ENCODE measurements around the gene PPP2R2B.

PPP2R2B gene

DNA sequence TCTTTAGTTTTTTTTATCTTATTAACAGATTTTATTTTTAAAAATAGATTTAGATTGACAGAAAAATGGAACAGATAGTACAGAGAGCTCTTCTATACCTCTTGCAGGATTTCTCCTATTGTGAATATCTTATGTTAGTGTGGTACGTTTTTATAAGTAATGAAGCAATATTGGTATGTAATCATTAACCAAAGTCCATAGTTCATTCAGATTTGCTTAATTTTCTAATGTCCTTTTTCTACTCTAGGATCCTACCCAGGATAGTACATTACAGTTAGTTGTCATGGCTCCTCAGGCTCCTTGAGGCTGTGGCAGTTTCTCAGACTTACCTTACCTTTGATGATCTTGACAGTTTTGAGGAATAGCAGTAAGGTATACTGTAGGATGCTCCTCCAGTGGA lies 30.4 kb downstream of the PPP2R2B start:
- no peaks in the 10 kb centered on the region for H3K27me3 ChIP-seq (replicated peaks; ENCODE audit: control insufficient read depth, insufficient read depth, low read length)
- no peak overlapping the region for H3K4me3 ChIP-seq (replicated peaks; ENCODE audit: low read depth, low read length)
- no peak for TF ChIP-seq CTCF (IDR thresholded peaks at IDR 0.05; ENCODE audit: insufficient read depth, low read length, poor library complexity, severe bottlenecking)
- DNase-seq (ENCODE audit: extremely low read depth, insufficient read length): no peak
- H3K36me3 ChIP-seq (ENCODE audit: control insufficient read depth, insufficient read depth, low read length): no peaks in the 10 kb centered on the region

- Histone ChIP-seq H3K36me3 (ENCODE audit: control insufficient read depth, insufficient read depth, low read length) (no peaks in the 10 kb centered on the region), H3K27me3 (replicated peaks; ENCODE audit: control insufficient read depth, insufficient read depth, low read length) (no peaks in the 10 kb centered on the region), H3K4me3 (replicated peaks; ENCODE audit: low read depth, low read length) (no peak overlapping the region)
- DNase-seq (ENCODE audit: extremely low read depth, insufficient read length): no peak
- no peak for TF ChIP-seq CTCF (IDR thresholded peaks at IDR 0.05; ENCODE audit: insufficient read depth, low read length, poor library complexity, severe bottlenecking)
Measured at GRCh38 chr5:146840016-146840415, 38.5 kb downstream of the PPP2R2B start.

DNA sequence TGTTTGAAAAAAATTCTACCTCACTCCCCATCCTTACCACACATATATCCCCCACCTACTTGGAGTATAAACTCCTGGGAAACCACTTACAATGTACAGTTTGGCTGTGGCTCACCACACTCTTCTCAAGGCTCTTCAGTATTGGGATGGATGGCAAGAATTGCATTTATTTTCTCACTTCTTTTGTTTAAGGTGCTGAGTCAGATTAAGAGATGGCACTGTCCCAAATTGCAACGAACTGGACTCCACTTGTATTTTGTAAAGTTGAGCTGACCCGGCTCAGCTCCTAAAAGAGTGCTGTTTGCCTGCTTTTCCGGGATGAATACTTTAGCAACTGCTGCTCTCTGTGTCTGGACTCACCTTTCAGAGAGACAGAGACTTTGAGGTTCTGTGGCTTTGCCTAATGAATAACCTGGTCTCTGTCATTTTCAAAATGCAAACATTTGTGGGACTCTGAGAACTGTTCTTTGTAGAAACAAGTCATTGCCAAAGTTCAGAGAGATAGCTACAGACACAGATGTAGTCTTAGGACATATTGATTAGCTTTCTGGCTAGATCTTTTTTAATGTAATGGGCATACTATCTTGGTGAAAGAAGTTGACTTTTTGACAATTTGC lies 42.2 kb downstream of the PPP2R2B start:
- DNase-seq (ENCODE audit: extremely low read depth, insufficient read length): no peak
- no peaks in the 10 kb centered on the region for H3K36me3 ChIP-seq (ENCODE audit: control insufficient read depth, insufficient read depth, low read length)
- no peak overlapping the region for H3K4me3 ChIP-seq (replicated peaks; ENCODE audit: low read depth, low read length)
- TF ChIP-seq CTCF (IDR thresholded peaks at IDR 0.05; ENCODE audit: insufficient read depth, low read length, poor library complexity, severe bottlenecking): no peak
- no peaks in the 10 kb centered on the region for H3K27me3 ChIP-seq (replicated peaks; ENCODE audit: control insufficient read depth, insufficient read depth, low read length)

GRCh38 chr5:146832985-146833732 lies 45.4 kb downstream of the PPP2R2B start:
- Histone ChIP-seq H3K4me3 (replicated peaks; ENCODE audit: low read depth, low read length) (no peak overlapping the region), H3K27me3 (replicated peaks; ENCODE audit: control insufficient read depth, insufficient read depth, low read length) (no peaks in the 10 kb centered on the region), H3K36me3 (ENCODE audit: control insufficient read depth, insufficient read depth, low read length) (no peaks in the 10 kb centered on the region)
- no peak for TF ChIP-seq CTCF (IDR thresholded peaks at IDR 0.05; ENCODE audit: insufficient read depth, low read length, poor library complexity, severe bottlenecking)
- no peak for DNase-seq (ENCODE audit: extremely low read depth, insufficient read length)

DNA sequence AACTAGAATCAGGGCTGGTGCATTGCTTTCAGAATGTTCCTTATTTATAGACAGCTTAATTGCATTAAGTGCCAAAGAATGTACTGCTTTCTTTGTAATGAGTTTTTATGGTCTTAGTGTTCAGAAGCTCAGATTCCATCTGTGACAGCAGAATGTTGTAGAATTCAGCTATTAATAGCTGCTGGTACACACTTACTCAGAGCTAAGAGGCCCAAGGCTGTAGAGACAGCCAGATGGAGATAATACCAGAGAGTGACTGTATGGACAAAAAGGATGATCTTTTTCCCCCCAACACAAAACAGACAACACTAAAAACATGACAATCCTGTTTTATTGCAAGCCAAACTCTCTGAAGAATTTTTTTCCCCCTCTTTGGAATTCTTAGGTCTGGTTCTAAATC lies 50.2 kb downstream of the PPP2R2B start:
- DNase-seq (ENCODE audit: extremely low read depth, insufficient read length): no peak

More for the DNA sequence above, 50.2 kb downstream of the PPP2R2B start:
- H3K4me3 ChIP-seq (replicated peaks; ENCODE audit: low read depth, low read length): no peak overlapping the region
- H3K36me3 ChIP-seq (ENCODE audit: control insufficient read depth, insufficient read depth, low read length): no peaks in the 10 kb centered on the region
- no peaks in the 10 kb centered on the region; the same call in 1 of the 2 replicates for H3K27me3 ChIP-seq (replicated peaks; ENCODE audit: control insufficient read depth, insufficient read depth, low read length)
- TF ChIP-seq CTCF (IDR thresholded peaks at IDR 0.05; ENCODE audit: insufficient read depth, low read length, poor library complexity, severe bottlenecking): no peak

Data from GM06990 (cell line).